HG03097 (cell line): ENCODE data around the gene LNX1.

Experiments
- ATAC-seq: cut with Tn5 transposase; IDR thresholded peaks from one replicate; pipeline ENCODE4 v1.9.1; 2021; ENCODE audit not compliant: unreplicated experiment, low FRiP score

The LNX1 gene

DNA sequence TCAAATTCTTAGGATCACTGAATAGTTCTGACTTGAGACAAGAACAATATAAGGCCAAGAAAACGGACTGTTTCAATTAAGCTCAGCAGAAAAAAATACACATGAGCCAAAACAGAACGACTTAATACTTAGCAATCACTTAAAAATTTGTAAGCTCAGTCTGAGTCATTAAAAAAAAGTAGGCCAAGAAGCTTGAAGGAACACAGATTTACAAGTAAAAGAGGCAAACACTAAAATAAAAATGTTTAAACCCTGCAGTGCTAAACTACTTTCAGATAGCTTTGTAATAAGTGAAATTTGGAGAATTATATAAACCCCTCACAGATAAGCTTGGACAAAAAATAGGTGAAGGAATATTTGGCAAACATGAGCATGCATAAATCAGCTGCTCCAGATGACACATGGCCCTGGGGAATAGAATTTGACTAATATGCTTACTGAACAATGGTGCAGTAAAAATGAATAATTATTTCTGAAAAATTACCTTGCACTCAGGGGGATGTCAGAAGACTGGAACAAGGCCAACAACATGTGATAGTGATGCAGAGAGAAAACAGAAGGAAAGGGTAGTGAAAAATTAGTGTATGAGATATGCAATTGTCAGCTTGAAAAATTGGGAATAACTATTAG is 49.6 kb downstream of the LNX1 start:
- ATAC-seq = no peak

DNA sequence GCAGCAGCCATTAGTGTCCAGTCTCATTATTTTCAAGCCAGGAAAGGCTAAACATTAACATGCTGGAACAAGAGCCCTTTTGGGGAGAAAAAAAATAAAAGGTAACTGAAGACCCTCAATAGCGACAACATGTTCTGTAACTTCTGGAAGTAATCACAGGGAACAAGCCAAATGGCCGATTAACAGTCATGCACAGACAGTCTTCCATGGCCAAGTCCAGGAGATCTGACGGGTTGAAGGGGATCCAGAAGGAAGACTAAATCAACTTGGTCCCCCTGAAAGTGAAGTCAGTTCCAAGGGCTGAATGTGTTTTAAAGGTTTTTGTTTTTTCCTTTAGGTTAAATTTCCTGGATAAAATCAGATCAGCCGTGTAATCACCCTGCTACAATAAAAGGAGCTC is 52.5 kb downstream of the LNX1 start:
- no peak for ATAC-seq

DNA sequence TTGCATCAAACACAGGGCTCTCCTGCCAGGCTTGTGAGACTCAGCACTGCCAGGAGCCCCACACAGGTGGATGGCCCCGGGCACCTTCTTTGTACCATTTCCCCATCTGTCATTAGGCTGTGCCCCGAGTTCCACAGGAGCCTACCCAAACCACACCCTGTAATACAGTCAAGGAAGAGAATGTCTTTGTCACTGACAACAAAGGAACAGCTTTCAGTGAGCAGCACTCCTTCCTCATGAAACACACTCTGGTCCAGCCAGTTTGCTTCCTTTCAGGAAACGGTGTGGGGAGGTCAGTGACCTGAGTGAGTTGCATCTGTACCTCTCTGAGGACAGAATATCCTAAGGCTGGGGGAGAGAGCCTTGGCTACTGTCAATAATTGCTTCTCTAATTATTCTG is 53.7 kb downstream of the LNX1 start:
- no peak for ATAC-seq

DNA sequence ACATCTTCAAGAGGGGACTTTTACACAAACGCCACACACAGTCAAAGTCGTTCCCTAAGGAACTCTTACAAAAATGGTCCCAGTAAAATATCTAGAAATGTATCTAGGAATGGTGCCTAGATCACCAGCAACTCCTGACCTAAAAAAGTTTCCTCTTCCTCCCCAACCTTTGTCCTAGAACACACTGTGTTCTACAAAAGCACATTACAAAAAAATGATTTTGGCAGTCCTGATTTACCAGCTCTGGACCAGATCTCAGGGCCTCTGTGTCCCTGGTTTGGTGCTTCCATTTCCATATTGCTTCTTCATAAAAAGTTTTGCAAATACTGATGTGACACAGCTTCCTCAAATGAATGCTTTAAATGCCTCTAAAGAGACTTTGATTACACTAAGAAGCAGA is 55.0 kb downstream of the LNX1 start:
- no peak for ATAC-seq

DNA sequence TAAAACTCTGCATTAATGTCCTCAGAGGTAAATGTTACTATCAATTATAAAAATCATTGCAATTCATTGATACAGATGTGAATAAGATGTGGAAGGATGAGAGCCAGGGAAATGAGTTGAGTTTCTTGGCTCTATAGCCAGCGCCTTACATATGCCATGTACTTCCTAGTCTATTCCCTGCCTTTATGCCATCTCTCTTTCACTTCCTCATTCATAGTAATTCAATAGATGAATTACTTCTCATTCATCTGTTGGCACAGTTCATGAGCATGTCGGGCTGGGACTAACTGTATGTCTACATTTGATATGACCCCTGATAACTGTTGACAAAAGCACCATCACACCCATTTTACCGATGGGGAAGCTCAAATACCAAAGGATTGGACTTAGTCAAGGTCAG is 55.7 kb downstream of the LNX1 start:
- no peak for ATAC-seq

- ATAC-seq = no peak
Observed at GRCh38 chr4:53534684-53535083, 56.6 kb downstream of the LNX1 start.

GRCh38 chr4:53532521-53532920 is 58.8 kb downstream of the LNX1 start:
- no peak for ATAC-seq

- no peak for ATAC-seq
Observed at GRCh38 chr4:53531585-53532224, 59.6 kb downstream of the LNX1 start.

DNA sequence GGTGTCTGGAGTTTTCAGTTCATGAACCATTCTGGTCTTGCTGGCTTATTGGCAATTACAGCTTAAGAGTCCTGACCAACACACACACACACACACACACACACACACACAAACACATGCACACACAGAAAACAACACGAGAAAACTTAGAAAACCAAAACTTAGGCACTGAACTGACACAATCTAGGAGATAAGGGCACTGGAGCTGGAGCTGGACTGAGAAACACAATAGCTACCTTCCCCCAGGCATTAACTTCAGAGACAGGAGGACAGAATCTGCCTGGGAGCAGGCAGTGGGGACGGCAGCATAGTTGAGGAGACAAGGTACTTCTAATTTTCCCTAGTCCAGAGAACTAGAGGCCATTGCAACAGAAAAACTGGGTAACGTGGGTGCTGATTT is 62.3 kb downstream of the LNX1 start:
- ATAC-seq = no peak

DNA sequence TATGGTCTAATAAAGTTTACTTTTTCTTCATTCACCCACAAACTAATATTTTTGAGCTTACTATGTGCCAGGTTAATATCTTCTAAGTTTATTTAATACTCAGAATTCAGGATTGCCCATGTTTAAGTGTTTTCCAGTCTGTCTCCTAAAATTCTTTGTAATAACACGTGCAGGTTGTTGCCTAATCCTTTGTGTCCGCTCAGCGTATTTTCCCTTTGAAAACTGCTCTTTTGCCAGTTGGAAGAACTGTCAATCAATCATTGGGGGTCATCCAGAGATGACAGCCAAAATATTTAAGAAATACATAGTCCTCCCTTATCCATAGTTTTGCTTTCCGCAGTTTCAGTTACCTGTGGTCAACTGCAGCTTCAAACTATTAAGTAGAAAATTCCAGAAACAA is 63.4 kb downstream of the LNX1 start:
- no peak for ATAC-seq

DNA sequence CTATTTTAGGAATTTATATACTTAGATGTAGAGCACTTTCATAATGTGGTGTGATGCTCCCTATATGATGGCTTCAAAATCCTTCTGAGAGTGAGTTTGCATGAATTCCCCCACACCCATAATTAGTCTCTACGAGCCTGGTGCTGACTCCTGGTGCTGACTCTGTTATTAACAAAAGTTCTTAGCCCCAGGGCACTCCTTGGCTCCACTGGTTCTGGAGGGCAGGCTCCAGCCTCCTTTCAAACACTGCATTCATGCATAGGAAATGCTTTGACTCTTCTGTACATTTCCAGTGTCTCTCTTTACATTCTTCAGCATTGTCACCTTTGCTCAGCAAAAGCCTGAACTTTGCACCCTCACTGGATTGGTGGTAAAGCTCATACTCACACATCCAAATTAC is 64.0 kb downstream of the LNX1 start:
- ATAC-seq = no peak

- no peak for ATAC-seq
Observed at GRCh38 chr4:53522334-53522733, 69.0 kb downstream of the LNX1 start.

DNA sequence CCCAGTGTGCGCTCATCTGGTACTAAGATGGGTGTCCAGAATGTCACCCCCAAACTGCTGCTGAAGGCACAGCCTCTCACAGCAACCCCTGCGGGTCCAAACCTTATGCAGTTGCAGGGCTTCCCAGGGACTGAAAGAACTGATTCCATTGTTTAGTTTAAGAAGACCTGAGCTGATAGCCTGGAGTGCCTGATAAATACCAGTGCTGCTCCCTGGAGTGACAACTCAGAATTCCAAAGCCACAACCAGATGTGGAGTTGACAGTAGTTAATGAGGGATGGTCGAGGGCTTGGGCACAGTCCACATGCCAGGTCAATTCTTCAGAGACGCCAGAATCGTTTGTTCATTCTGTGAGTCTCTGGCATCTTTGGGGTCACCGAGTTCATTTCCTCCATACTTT is 71.2 kb downstream of the LNX1 start:
- ATAC-seq = no peak

GRCh38 chr4:53518807-53519206 is 72.5 kb downstream of the LNX1 start:
- ATAC-seq = no peak

DNA sequence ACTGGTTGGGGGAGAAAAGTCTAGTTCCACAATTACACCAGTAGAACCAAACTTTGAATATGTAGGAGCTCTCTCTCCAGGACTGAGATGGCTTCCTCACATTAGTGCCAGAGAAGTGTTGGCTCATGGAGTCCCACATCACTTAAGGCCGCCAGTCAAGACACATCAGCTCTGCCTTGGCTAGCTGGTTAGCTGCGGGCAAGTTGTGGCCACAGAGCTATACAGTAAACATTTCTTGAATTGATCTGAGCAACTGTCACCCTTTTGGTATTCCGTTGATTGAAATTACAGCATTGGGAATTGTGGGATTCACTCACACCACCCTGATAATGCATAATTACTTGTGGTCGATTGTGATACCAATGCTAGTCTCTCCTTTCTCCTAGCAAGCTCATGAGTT is 76.2 kb downstream of the LNX1 start:
- no peak for ATAC-seq

- ATAC-seq = no peak
Observed at GRCh38 chr4:53514509-53514908, 76.8 kb downstream of the LNX1 start.

- ATAC-seq = no peak
Observed at GRCh38 chr4:53512608-53513007, 78.7 kb downstream of the LNX1 start.

GRCh38 chr4:53511014-53511413 is 80.3 kb downstream of the LNX1 start:
- ATAC-seq = no peak

- no peak for ATAC-seq
Observed at GRCh38 chr4:53510321-53510720, 81.0 kb downstream of the LNX1 start.

DNA sequence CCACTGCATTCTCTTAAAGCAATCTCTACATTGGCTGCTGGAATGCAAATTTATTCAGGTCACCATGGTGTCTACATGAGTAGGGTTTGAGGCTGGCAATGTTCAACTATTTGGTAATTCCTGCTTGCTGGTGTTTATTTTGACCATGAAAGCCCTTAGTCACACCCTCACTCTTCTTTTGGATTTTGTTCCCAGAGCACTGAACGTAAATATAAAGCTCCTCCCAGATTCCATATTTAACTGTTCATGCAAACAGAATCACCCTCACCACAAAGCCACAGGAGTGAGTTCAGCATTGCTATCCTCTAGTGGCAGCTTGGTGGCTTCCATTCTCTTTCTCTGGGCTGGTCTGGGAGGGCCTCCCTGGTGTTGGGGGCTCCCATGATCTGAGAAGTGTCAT is 82.8 kb downstream of the LNX1 start:
- ATAC-seq = no peak

- no peak for ATAC-seq
Observed at GRCh38 chr4:53507671-53508286, 83.5 kb downstream of the LNX1 start.

DNA sequence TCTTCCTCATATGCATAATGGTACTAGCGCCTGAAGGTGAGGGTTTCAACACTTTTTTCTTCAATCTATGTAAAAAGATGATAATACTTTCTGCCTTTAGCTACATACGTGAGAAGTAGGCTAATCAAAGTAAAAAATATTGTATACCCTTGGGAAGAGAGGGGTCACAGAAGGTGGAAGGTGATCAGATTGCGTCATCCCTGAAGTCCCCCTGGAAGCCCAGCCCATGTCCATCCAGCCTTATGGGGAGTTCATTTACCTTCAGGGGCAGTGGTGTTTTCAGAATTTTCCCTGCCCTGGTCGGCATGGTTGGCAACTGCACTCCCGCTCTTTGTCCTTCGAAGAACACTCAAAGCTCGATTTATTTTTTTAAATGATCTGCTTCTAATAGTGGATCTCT is 84.2 kb downstream of the LNX1 start:
- ATAC-seq = no peak
